Cardiac muscle cell (in vitro differentiated cells and primary cell): ENCODE measurements around the gene RNF207. TPM values are rescaled to one million over a fixed set of nuclear protein-coding genes. Genes with fewer than 3 reads are reported as not detected.

Experiments
- DNase-seq, 2 donors: peaks; one replicate each; pipeline versions ENCODE4 v3.0.0 to v3.0.0-alpha.2; 2010 to 2017; ENCODE audit warnings: low read depth in 1 of 2, low spot score in 1 of 2
- H3K27ac ChIP-seq: fragments of 200-600 bp; sonication (generic); 2 replicates; pipeline ENCODE4 v1.5.1; 2016
- H3K27me3 ChIP-seq: fragments of 200-600 bp; sonication (generic); 2 replicates; pipeline ENCODE4 v1.6.0; 2016; ENCODE audit warnings: control low read depth
- H3K36me3 ChIP-seq: fragments of 200-600 bp; sonication (generic); 2 replicates; pipeline ENCODE4 v1.5.1; 2016; ENCODE audit warnings: control low read depth
- H3K4me1 ChIP-seq: fragments of 200-600 bp; sonication (generic); 2 replicates; pipeline ENCODE4 v1.8.1; 2017; ENCODE audit warnings: low read depth, mild to moderate bottlenecking, mixed run types
- H3K4me3 ChIP-seq: fragments of 200-600 bp; sonication (generic); 2 replicates; pipeline ENCODE4 v1.5.1; 2016; ENCODE audit warnings: mild to moderate bottlenecking
- H3K9me3 ChIP-seq: fragments of 200-600 bp; sonication (generic); 2 replicates; pipeline ENCODE4 v1.5.1; 2017; ENCODE audit warnings: low read depth, mild to moderate bottlenecking, control low read depth
- polyA plus RNA-seq: library from polyadenylated mRNA; unstranded; fragments of >200 nt; fragmentation: Nextera tagmentation; extraction: Ambion mirVana; gene quantifications from 2 replicates; pipeline ENCODE4 v1.2.1, GENCODE V29; 2016
- total RNA-seq: library from RNA; depleted of rRNA; stranded (reverse); fragments of >200 nt; gene quantifications from 2 replicates; pipeline ENCODE4 v1.2.3, GENCODE V29; 2016
- TF ChIP-seq, protein P1 (sequence below): IDR thresholded peaks from 2 replicates; pipeline ENCODE4 v1.5.1; 2012; ENCODE audit warnings: low read depth, mild to moderate bottlenecking, low read length

The RNF207 gene
- total and polyA plus RNA-seq, 2 experiments from 2014 or later = 180 to 273 TPM

DNA sequence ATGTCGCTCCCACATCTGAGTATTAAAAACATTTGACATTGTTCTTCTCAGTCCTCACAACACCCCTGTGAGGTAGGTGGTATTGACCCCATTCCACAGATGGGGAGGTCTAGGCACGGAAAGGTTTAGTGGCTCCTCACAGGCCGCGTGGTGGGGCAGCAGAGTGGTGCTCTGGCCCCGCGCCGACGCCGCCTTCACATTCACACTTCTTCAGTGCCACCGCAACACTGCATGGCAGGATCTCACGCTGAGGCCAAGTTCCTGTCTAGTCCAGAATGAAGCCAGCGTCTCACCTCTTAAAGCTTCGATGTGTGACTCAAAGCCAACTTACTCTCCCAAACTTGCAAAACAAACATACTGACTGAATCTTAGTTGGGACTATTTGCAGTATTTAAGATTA lies 17.7 kb downstream of the RNF207 start:
- H3K9me3 ChIP-seq = no peaks in the 10 kb centered on the region
- H3K27ac ChIP-seq = no peak overlapping the region
- H3K27me3 ChIP-seq = no peaks in the 10 kb centered on the region
- DNase-seq = no peak
- peaks cover 28% of the 10 kb centered on the region for H3K36me3 ChIP-seq
- H3K4me3 ChIP-seq = no peak overlapping the region
- H3K4me1 ChIP-seq = peaks cover 7% of the 10 kb centered on the region
- TF ChIP-seq, protein P1, sequence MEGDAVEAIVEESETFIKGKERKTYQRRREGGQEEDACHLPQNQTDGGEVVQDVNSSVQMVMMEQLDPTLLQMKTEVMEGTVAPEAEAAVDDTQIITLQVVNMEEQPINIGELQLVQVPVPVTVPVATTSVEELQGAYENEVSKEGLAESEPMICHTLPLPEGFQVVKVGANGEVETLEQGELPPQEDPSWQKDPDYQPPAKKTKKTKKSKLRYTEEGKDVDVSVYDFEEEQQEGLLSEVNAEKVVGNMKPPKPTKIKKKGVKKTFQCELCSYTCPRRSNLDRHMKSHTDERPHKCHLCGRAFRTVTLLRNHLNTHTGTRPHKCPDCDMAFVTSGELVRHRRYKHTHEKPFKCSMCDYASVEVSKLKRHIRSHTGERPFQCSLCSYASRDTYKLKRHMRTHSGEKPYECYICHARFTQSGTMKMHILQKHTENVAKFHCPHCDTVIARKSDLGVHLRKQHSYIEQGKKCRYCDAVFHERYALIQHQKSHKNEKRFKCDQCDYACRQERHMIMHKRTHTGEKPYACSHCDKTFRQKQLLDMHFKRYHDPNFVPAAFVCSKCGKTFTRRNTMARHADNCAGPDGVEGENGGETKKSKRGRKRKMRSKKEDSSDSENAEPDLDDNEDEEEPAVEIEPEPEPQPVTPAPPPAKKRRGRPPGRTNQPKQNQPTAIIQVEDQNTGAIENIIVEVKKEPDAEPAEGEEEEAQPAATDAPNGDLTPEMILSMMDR = no peak

DNA sequence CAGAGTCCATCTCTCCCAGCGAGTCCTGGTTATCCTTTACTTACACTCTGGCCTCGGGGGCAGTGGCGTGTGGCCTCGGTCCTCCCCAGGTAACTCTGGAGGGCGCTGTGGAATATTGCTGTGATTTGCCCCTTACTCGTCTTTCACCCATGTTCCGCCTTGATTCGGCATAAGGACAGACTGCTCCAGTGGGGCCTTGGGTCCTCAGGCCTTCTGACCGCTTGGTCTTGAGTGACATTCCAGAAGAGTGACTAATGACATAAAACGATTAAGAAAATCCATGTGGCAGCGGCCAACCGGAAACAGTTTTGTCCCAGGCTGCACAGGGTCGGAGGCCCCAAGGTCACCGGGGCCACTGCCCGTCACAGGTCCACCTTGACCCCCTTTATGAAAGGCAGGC lies 18.8 kb downstream of the RNF207 start:
- Histone ChIP-seq H3K27ac (no peak overlapping the region), H3K9me3 (no peaks in the 10 kb centered on the region), H3K27me3 (no peaks in the 10 kb centered on the region), H3K4me3 (no peak overlapping the region), H3K4me1 (peaks cover 7% of the 10 kb centered on the region), H3K36me3 (peaks cover 29% of the 10 kb centered on the region)
- TF ChIP-seq, protein P1 = no peak
- DNase-seq = no peak

DNA sequence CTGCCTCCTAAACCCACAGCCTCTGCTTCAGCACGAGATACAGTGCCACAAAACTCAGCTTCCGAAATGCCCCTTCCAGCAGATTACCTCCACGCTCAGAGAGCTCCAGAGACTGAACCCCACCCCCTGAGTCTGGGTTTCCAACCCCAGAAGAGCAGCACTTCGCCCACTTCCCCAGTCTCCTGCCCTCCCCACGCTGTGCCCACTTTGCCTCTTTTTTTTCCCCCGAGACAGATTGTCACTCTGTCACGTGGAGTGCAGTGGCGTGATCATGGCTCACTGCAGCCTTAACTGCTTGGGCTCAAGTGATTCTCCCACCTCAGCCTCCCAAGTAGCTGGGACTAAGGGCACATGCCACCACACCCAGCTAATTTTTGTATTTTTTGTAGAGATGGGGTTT lies 19.7 kb downstream of the RNF207 start:
- H3K9me3 ChIP-seq = no peaks in the 10 kb centered on the region
- H3K36me3 ChIP-seq = peaks cover 32% of the 10 kb centered on the region
- H3K4me3 ChIP-seq = no peak overlapping the region
- H3K4me1 ChIP-seq = peaks cover 7% of the 10 kb centered on the region
- DNase-seq = no peak
- H3K27ac ChIP-seq = peak overlapping the region; percentile 48
- no peaks in the 10 kb centered on the region for H3K27me3 ChIP-seq
- TF ChIP-seq, protein P1 = no peak

DNA sequence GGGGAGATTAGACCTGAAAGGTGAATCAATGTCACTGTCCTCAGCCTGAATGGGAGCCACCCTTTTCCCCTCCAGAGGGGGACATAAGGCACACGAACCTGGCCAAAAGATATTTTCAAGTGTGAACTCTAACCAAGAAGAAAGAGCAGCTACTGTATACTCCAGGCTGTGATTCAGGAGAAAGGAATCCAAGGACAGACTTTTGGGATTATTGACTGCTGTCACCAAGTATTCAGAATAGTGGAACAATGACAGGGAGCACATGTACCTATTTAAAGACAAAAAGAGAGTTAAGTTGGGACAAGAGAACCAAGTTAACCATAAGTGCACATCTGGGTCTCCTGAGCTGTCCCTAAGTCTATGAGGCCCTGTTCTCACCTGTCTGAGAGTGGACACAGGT lies 27.5 kb downstream of the RNF207 start:
- H3K4me3 ChIP-seq = no peak overlapping the region
- no peaks in the 10 kb centered on the region for H3K9me3 ChIP-seq
- TF ChIP-seq, protein P1 = no peak
- peaks cover 19% of the 10 kb centered on the region for H3K36me3 ChIP-seq
- peaks cover 6% of the 10 kb centered on the region for H3K4me1 ChIP-seq
- H3K27ac ChIP-seq = no peak overlapping the region
- DNase-seq = no peak
- H3K27me3 ChIP-seq = no peaks in the 10 kb centered on the region

DNA sequence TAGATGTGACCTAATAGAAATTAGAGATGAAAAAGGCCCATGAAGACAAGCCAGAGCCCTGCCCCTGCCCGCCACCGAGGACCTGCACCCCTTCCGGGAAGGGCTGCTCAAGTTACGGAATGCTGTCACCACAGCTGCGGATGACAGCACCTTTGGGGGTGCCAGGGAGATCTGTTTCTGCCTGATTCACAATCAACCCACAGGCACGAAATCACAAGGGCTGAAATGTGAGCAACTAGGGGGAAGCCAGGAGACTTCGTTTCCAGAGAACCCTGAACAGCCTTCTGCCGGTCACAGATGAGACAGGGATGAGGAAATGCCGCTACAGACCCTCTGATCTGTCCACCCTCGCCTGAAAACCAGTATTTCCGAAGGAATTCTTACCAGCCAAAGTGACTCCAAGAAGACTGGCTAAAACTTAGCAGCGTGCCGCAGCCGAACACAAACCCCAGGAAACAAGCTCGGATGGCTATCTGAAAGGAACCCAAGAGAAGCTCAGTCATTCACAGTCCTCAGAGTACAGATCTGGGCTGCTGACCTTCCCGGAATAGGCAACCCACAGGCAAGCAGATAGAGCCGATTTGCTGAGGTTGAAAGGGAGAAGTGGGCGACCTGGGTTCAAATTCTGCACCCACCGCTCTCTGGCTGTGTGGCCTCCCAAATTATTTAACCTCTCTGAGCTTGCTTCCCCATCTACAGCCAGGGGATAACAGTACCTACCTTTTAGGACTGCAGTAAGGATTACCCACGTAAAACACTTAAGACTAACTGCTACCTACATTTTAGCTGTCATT lies 28.8 kb downstream of the RNF207 start:
- Histone ChIP-seq H3K27me3 (peaks cover 10% of the 10 kb centered on the region), H3K27ac (no peak overlapping the region), H3K4me1 (peaks cover 6% of the 10 kb centered on the region), H3K4me3 (peak overlapping the region; percentile 85), H3K36me3 (peaks cover 15% of the 10 kb centered on the region), H3K9me3 (no peaks in the 10 kb centered on the region)
- no peak for DNase-seq
- TF ChIP-seq, protein P1 = no peak
